ENCODE measurements around the gene LURAP1L.

The LURAP1L gene

GRCh38 chr9:12812710-12813109 lies 37.9 kb downstream of the LURAP1L start:
- no peak for DNase-seq (ENCODE audit: low read depth in 1 of 2, low spot score in 1 of 2)

GRCh38 chr9:12813533-12813932 lies 38.7 kb downstream of the LURAP1L start:
- DNase-seq (ENCODE audit: low read depth in 1 of 2, low spot score in 1 of 2), result no peak

GRCh38 chr9:12813960-12814876 lies 39.4 kb downstream of the LURAP1L start:
- no peak for DNase-seq (ENCODE audit: low read depth in 1 of 2, low spot score in 1 of 2)

GRCh38 chr9:12814877-12815237 lies 40.0 kb downstream of the LURAP1L start:
- DNase-seq (ENCODE audit: low read depth in 1 of 2, low spot score in 1 of 2), result no peak

- no peak for DNase-seq (ENCODE audit: low read depth in 1 of 2, low spot score in 1 of 2)
Measured at GRCh38 chr9:12815888-12816287, 41.1 kb downstream of the LURAP1L start.

- DNase-seq (ENCODE audit: low read depth in 1 of 2, low spot score in 1 of 2), result no peak
Measured at GRCh38 chr9:12816656-12817101, 41.9 kb downstream of the LURAP1L start.

GRCh38 chr9:12817702-12818101 lies 42.9 kb downstream of the LURAP1L start:
- DNase-seq (ENCODE audit: low read depth in 1 of 2, low spot score in 1 of 2), result no peak

- DNase-seq (ENCODE audit: low read depth in 1 of 2, low spot score in 1 of 2), result no peak
Measured at GRCh38 chr9:12818431-12819000, 43.7 kb downstream of the LURAP1L start.

- DNase-seq (ENCODE audit: low read depth in 1 of 2, low spot score in 1 of 2), result no peak
Measured at GRCh38 chr9:12819436-12820185, 44.8 kb downstream of the LURAP1L start.

- no peak for DNase-seq (ENCODE audit: low read depth in 1 of 2, low spot score in 1 of 2)
Measured at GRCh38 chr9:12822111-12822510, 47.3 kb downstream of the LURAP1L start.

- no peak for DNase-seq (ENCODE audit: low read depth in 1 of 2, low spot score in 1 of 2)
Measured at GRCh38 chr9:12826924-12827565, 52.2 kb downstream of the LURAP1L start.

- DNase-seq (ENCODE audit: low read depth in 1 of 2, low spot score in 1 of 2), result no peak
Measured at GRCh38 chr9:12833701-12834100, 58.9 kb downstream of the LURAP1L start.

GRCh38 chr9:12838546-12838945 lies 63.7 kb downstream of the LURAP1L start:
- no peak for DNase-seq (ENCODE audit: low read depth in 1 of 2, low spot score in 1 of 2)

- no peak for DNase-seq (ENCODE audit: low read depth in 1 of 2, low spot score in 1 of 2)
Measured at GRCh38 chr9:12843735-12844134, 68.9 kb downstream of the LURAP1L start.

GRCh38 chr9:12846035-12846434 lies 71.2 kb downstream of the LURAP1L start:
- no peak for DNase-seq (ENCODE audit: low read depth in 1 of 2, low spot score in 1 of 2)

- DNase-seq (ENCODE audit: low read depth in 1 of 2, low spot score in 1 of 2), result no peak
Measured at GRCh38 chr9:12847561-12847960, 72.7 kb downstream of the LURAP1L start.

GRCh38 chr9:12849486-12850003 lies 74.7 kb downstream of the LURAP1L start:
- DNase-seq (ENCODE audit: low read depth in 1 of 2, low spot score in 1 of 2), result no peak

- no peak for DNase-seq (ENCODE audit: low read depth in 1 of 2, low spot score in 1 of 2)
Measured at GRCh38 chr9:12851341-12852090, 76.7 kb downstream of the LURAP1L start.

- DNase-seq (ENCODE audit: low read depth in 1 of 2, low spot score in 1 of 2), result no peak
Measured at GRCh38 chr9:12853051-12853450, 78.2 kb downstream of the LURAP1L start.

GRCh38 chr9:12854221-12854620 lies 79.4 kb downstream of the LURAP1L start:
- no peak for DNase-seq (ENCODE audit: low read depth in 1 of 2, low spot score in 1 of 2)
